Cardiac fibroblast (primary cell): ENCODE measurements around the gene NELL2.

Source experiments
- DNase-seq, 2 donors: peaks; one replicate each; pipeline versions ENCODE4 v3.0.0 to v3.0.0-alpha.2; 2010; ENCODE audit warnings: low read depth in 2 of 2
- H3K4me3 ChIP-seq, 2 donors: replicated peaks in 1 of 2; 1 replicate in 1 of 2; 2 replicates in 1 of 2; pipeline ENCODE4 v1.5.1; 2011; ENCODE audit warnings: low read depth in 2 of 2, low read length in 2 of 2, mild to moderate bottlenecking in 2 of 2, moderate library complexity in 1 of 2
- CTCF ChIP-seq: IDR thresholded peaks from one replicate; pipeline ENCODE4 v1.5.1; 2011; ENCODE audit warnings: low read depth, mild to moderate bottlenecking, low read length, inconsistent platforms

The NELL2 gene

GRCh38 chr12:44603701-44604100 is 272.4 kb downstream of the NELL2 start:
- DNase-seq, result no peak
- no peak overlapping the region for H3K4me3 ChIP-seq
- TF ChIP-seq CTCF, result no peak

DNA sequence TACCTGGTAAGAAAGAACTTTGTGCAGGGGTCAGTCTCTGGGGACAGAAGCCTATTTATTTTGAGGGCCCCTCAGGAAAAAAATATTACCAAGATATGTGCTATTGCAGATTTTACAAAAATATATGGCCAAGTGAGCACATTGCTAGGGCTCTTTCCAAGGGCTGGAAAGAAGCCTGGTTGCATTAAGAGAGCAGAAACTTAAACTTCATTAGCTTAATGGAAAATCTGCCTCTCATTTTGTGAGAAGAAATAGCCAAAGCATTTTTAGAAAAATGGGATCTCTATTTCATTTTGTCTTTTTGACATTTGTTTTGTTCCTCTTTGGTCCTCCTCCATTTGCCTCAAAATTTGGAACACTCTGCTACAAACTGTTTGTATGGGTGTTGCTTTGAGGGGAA is 283.5 kb downstream of the NELL2 start:
- H3K4me3 ChIP-seq, result no peak overlapping the region
- no peak for TF ChIP-seq CTCF
- no peak for DNase-seq

GRCh38 chr12:44589697-44590096 is 286.4 kb downstream of the NELL2 start:
- no peak for TF ChIP-seq CTCF
- no peak for DNase-seq
- H3K4me3 ChIP-seq, result no peak overlapping the region

DNA sequence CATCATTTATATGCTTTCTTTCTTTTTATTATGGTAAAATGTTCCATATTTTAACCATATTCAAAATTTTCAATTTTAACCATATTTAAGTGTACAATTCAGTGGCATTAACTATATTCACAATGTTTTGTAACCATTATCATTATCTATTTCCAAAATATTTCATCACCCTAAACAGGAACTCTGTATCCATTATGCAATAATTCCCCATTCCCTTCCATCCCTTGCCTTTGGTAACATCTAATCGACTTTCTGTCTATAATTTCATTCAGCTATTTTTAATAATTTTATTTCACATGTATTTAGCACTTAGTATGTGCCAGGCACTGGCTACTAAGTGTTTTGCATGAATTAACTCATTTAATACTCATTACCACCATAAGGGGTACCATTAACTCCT is 287.5 kb downstream of the NELL2 start:
- H3K4me3 ChIP-seq, result no peak overlapping the region
- TF ChIP-seq CTCF, result no peak
- DNase-seq, result no peak

DNA sequence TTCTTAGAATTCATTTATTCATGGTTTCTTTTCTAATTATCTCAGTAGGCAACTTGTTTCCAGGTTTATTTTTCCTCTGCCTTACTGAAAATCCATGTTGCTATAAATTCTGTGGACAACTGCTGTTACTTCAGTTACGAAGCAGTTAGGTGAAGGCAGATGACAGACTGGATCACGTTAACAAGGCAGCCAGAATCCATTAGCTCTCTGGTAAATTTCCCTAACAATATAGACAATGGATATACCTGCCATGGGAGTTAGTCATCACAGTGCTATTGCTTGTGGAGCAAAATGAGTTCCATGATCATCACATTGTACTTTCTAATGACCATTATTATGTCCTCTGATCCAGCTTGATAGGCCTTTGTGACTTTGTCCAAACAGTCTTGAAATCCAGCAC is 291.5 kb downstream of the NELL2 start:
- no peak for TF ChIP-seq CTCF
- H3K4me3 ChIP-seq, result no peak overlapping the region
- DNase-seq, result no peak

GRCh38 chr12:44582521-44582920 is 293.6 kb downstream of the NELL2 start:
- no peak overlapping the region for H3K4me3 ChIP-seq
- no peak for DNase-seq
- no peak for TF ChIP-seq CTCF

DNA sequence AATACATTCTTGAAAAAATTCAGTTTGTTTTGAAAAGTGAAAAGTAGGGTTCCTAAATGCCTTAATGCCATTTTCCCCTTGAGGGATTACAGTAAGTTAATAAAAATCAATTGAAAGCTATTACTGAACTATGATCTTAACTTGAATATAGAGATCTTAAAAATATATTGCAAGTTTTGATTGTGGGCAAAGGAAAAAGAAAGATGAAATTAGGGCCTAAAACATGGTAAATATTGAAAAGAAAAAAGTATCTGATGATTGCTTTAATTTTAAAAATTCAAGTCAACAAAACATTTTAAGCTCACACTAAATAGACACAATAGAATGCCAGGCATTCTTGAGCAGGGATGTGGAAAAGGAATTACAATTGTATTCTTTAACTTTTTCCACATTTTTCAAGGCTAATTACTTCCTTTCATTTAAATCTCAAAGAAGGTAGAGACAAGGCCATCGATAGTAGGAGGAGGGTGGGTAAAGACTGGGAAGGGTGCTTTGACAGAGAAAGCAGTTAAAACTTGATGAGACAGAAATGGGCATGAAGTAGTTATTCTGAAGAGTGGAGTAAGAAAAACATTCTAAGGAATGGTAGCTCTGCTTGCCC is 294.4 kb downstream of the NELL2 start:
- no peak overlapping the region for H3K4me3 ChIP-seq
- no peak for DNase-seq
- no peak for TF ChIP-seq CTCF
